A673 (cell line): Measurements from ENCODE around the gene NAALADL2. TPM values are rescaled to one million over a fixed set of nuclear protein-coding genes. Genes with fewer than 3 reads are reported as not detected.

ENCODE experiments used
- BruUV-seq: library from RNA; stranded (reverse); fragments of 400-500 nt; replicated peaks from 2 replicates; lab custom pipeline; 2021; lab: Mats Ljungman, UMichigan
- CTCF ChIA-PET: fragments of 300-600 bp; sonication (Branson Sonifier 250); formaldehyde crosslinking; loops from one replicate; lab custom pipeline; 2022; ENCODE audit warnings: antibody characterized with exemption; lab: Charles Lee
- POLR2A ChIA-PET: fragments of 300-600 bp; sonication (Branson Sonifier 250); formaldehyde crosslinking; loops from one replicate; lab custom pipeline; 2022; ENCODE audit warnings: antibody characterized with exemption; ENCODE audit not compliant: low non-redundant PET; lab: Charles Lee
- DNase-seq: peaks from one replicate; pipeline ENCODE4 v3.0.0-alpha.2; 2015; ENCODE audit warnings: low spot score
- H3K27ac ChIP-seq: fragments of 200-600 bp; sonication (generic); 2 replicates; pipeline ENCODE4 v1.5.1; 2016; ENCODE audit warnings: mixed run types, low read depth, mild to moderate bottlenecking, mixed read lengths, antibody characterized with exemption, low read length; ENCODE audit not compliant: poor library complexity, severe bottlenecking
- H3K27me3 ChIP-seq: fragments of 200-600 bp; sonication (generic); replicated peaks from 2 replicates; pipeline ENCODE4 v1.6.1; 2017; ENCODE audit warnings: mixed run types, low read depth, mild to moderate bottlenecking, mixed read lengths, antibody characterized with exemption, low read length; ENCODE audit not compliant: insufficient read depth, poor library complexity
- H3K36me3 ChIP-seq: fragments of 200-600 bp; sonication (generic); 2 replicates; pipeline ENCODE4 v1.6.1; 2016; ENCODE audit warnings: mixed run types, mild to moderate bottlenecking, mixed read lengths, antibody characterized with exemption, low read length; ENCODE audit not compliant: insufficient read depth, poor library complexity, severe bottlenecking
- H3K4me1 ChIP-seq: fragments of 200-600 bp; sonication (generic); 2 replicates; pipeline ENCODE4 v1.6.1; 2017; ENCODE audit warnings: mixed run types, mild to moderate bottlenecking, mixed read lengths, antibody characterized with exemption, low read length; ENCODE audit not compliant: insufficient read depth, poor library complexity, severe bottlenecking
- H3K4me3 ChIP-seq: fragments of 200-600 bp; sonication (generic); 2 replicates; pipeline ENCODE4 v1.5.1; 2016; ENCODE audit warnings: low read depth, mixed run types, mild to moderate bottlenecking, mixed read lengths, low read length; ENCODE audit not compliant: poor library complexity, severe bottlenecking
- H3K9me3 ChIP-seq: fragments of 200-600 bp; sonication (generic); 2 replicates; pipeline ENCODE4 v1.6.1; 2016; ENCODE audit warnings: mixed run types, low read depth, mild to moderate bottlenecking, mixed read lengths, antibody characterized with exemption, low read length; ENCODE audit not compliant: poor library complexity, severe bottlenecking
- CTCF ChIP-seq: fragments of 300-800, 200-600 bp; sonication (generic); conservative IDR thresholded peaks from 2 replicates; pipeline ENCODE4 v1.5.1; 2017; ENCODE audit warnings: low read depth, mild to moderate bottlenecking, antibody characterized with exemption, low read length, moderate library complexity, mixed read lengths
- EZH2 ChIP-seq: fragments of 200-600 bp; sonication (generic); IDR thresholded peaks from 2 replicates; pipeline ENCODE4 v1.6.1; 2017; ENCODE audit warnings: borderline replicate concordance, low read depth, mild to moderate bottlenecking, mixed read lengths, antibody characterized with exemption, low read length; ENCODE audit not compliant: poor library complexity, severe bottlenecking
- intact Hi-C: fragments of 100-400 bp; cut with micrococcal nuclease; formaldehyde crosslinking; loops from one replicate; pipeline ENCODE4 v1.10.0; 2022; ENCODE audit not compliant: unreplicated experiment
- total RNA-seq: library from RNA; stranded (reverse); gene quantifications from 2 replicates; pipeline ENCODE4 v1.2.3, GENCODE V29; 2021

Gene NAALADL2
- total RNA-seq, 1 experiment from 2014 or later, result 0.64 TPM

- CTCF ChIA-PET, result no interaction called here
- POLR2A ChIA-PET, result no interaction called here
- Histone ChIP-seq H3K9me3 (no peaks in the 10 kb centered on the region), H3K4me3 (no peak overlapping the region), H3K4me1 (no peaks in the 10 kb centered on the region), H3K27me3 (no peaks in the 10 kb centered on the region), H3K36me3 (no peaks in the 10 kb centered on the region), H3K27ac (no peak overlapping the region)
- no TSS peak for BruUV-seq
- TF ChIP-seq EZH2 (no peak), CTCF (no peak)
- no peak for DNase-seq
- intact Hi-C loops, result no loop called here
Observed at GRCh38 chr3:175640958-175641357, 781.8 kb downstream of the NAALADL2 start.

GRCh38 chr3:175646865-175647264, 787.7 kb downstream of the NAALADL2 start:
- Histone ChIP-seq H3K36me3 (no peaks in the 10 kb centered on the region), H3K4me1 (no peaks in the 10 kb centered on the region), H3K27ac (no peak overlapping the region), H3K4me3 (no peak overlapping the region), H3K9me3 (no peaks in the 10 kb centered on the region), H3K27me3 (no peaks in the 10 kb centered on the region)
- ChIA-PET POLR2A (no interaction called here), CTCF (no interaction called here)
- intact Hi-C loops, result no loop called here
- no peak for TF ChIP-seq CTCF
- TF ChIP-seq EZH2, result no peak
- BruUV-seq, result no TSS peak
- no peak for DNase-seq

GRCh38 chr3:175648899-175649298, 789.8 kb downstream of the NAALADL2 start:
- DNase-seq, result no peak
- no peak overlapping the region for H3K27ac ChIP-seq
- no peak overlapping the region for H3K4me3 ChIP-seq
- no peaks in the 10 kb centered on the region for H3K27me3 ChIP-seq
- H3K4me1 ChIP-seq, result no peaks in the 10 kb centered on the region
- H3K9me3 ChIP-seq, result no peaks in the 10 kb centered on the region
- intact Hi-C loops, result no loop called here
- no peaks in the 10 kb centered on the region for H3K36me3 ChIP-seq
- BruUV-seq, result no TSS peak
- TF ChIP-seq EZH2 (no peak), CTCF (no peak)
- CTCF ChIA-PET, result no interaction called here
- POLR2A ChIA-PET, result interaction anchor here (0.6 kb wide), 1 partner anchor 35 kb away, joined by 3 read pairs; no protein-coding TSS in a partner anchor
